Measurements from ENCODE around the gene ZDHHC24.

DNA sequence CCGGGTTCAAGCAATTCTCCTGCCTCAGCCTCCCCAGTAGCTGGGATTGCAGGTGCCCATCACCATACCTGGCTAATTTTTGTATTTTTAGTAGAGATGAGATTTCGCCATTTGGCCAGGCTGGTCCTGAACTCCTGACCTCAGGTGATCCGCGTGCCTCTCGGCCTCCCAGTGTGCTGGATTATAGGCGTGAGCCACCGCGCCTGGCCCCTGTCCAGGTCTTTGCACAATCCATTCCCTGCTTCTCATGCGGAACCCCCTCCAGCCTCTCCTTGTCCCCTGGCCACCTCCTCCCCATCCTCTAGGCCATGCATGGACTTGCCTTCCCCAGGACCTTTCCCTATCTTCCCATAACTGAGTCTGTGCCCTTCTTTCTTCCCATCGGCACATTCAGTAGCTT, 56.9 kb downstream of the ZDHHC24 start:
- no peak for TF ChIP-seq CTCF (conservative IDR thresholded peaks at IDR 0.05 in 1 of 2, IDR thresholded peaks at IDR 0.05 in 1 of 2; ENCODE audit: low read depth in 1 of 2, low read length in 2 of 2)
- TF ChIP-seq EZH2 (IDR thresholded peaks at IDR 0.05; ENCODE audit: low read length, missing control alignments), result no peak

All from fibroblast of lung (primary cell).